WTC11 (cell line): ENCODE results near the gene ZBTB20. TPM values are rescaled to one million over a fixed set of nuclear protein-coding genes. Genes with fewer than 3 reads are reported as not detected.
A peak's percentile ranks its signal among the peaks of the same experiment; 100 is the strongest.

Experiments
- ATAC-seq: fragments of 200-7000 bp; cut with Tn5 transposase; 2 replicates; pipeline ENCODE4 v1.10.0; 2021; ENCODE audit warnings: mild to moderate bottlenecking, moderate library complexity
- CTCF ChIA-PET: fragments of 300-600 bp; sonication (Branson Sonifier 250); formaldehyde crosslinking; loops from one replicate; lab custom pipeline; 2021; ENCODE audit warnings: antibody characterized with exemption; lab: Charles Lee
- POLR2A ChIA-PET: fragments of 350-600 bp; sonication (Branson Sonifier 250); formaldehyde crosslinking; loops from one replicate; lab custom pipeline; 2021; ENCODE audit warnings: antibody characterized with exemption; lab: Charles Lee
- DNase-seq: peaks from one replicate; pipeline ENCODE4 v3.0.0; 2021; ENCODE audit warnings: low spot score
- H3K27ac Mint-ChIP-seq: 2 replicates; pipeline ENCODE4 v1.8.0; 2021; ENCODE audit warnings: mixed read lengths
- H3K27me3 Mint-ChIP-seq: 2 replicates; pipeline ENCODE4 v1.8.0; 2021; ENCODE audit warnings: low read depth, mild to moderate bottlenecking, moderate library complexity, mixed read lengths
- H3K36me3 Mint-ChIP-seq: 2 replicates; pipeline ENCODE4 v1.8.0; 2021; ENCODE audit warnings: mixed read lengths
- H3K4me1 Mint-ChIP-seq: 2 replicates; pipeline ENCODE4 v1.8.0; 2022; ENCODE audit warnings: mixed read lengths
- H3K4me3 Mint-ChIP-seq: 2 replicates; pipeline ENCODE4 v1.8.0; 2021; ENCODE audit warnings: mild to moderate bottlenecking, moderate library complexity, mixed read lengths
- H3K9me3 Mint-ChIP-seq: 2 replicates; pipeline ENCODE4 v1.8.0; 2021; ENCODE audit warnings: mixed read lengths
- CBFB ChIP-seq: sonication (generic); formaldehyde crosslinking; IDR thresholded peaks from 2 replicates; pipeline ENCODE4 v1.8.1; 2022; ENCODE audit warnings: mild to moderate bottlenecking, low read depth, missing genetic modification reagents
- ESRRA ChIP-seq: sonication (generic); formaldehyde crosslinking; IDR thresholded peaks from 2 replicates; pipeline ENCODE4 v1.8.1; 2022; ENCODE audit warnings: mild to moderate bottlenecking, missing genetic modification reagents, borderline replicate concordance
- ETV6 ChIP-seq: sonication (generic); formaldehyde crosslinking; IDR thresholded peaks from 2 replicates; pipeline ENCODE4 v1.8.1; 2022; ENCODE audit warnings: mild to moderate bottlenecking, missing genetic modification reagents
- GABPB1 ChIP-seq: sonication (generic); formaldehyde crosslinking; IDR thresholded peaks from 2 replicates; pipeline ENCODE4 v1.8.1; 2023; ENCODE audit warnings: mild to moderate bottlenecking, missing genetic modification reagents
- GRHL2 ChIP-seq: fragments of 250-450 bp; sonication (Bioruptor Pico); IDR thresholded peaks from 2 replicates; pipeline ENCODE4 v1.8.0; 2022; ENCODE audit warnings: mild to moderate bottlenecking, moderate library complexity; ENCODE audit not compliant: insufficient replicate concordance, severe bottlenecking
- HMGXB4 ChIP-seq: sonication (generic); formaldehyde crosslinking; IDR thresholded peaks from 2 replicates; pipeline ENCODE4 v1.8.1; 2023; ENCODE audit warnings: mild to moderate bottlenecking, moderate library complexity, missing genetic modification reagents
- MXD4 ChIP-seq: fragments of 250-450 bp; sonication (Bioruptor Pico); IDR thresholded peaks from 2 replicates; pipeline ENCODE4 v1.8.0; 2021; ENCODE audit warnings: mild to moderate bottlenecking, moderate library complexity, borderline replicate concordance
- OVOL2 ChIP-seq: fragments of 250-450 bp; sonication (Bioruptor Pico); IDR thresholded peaks from 2 replicates; pipeline ENCODE4 v1.9.0; 2021; ENCODE audit warnings: mild to moderate bottlenecking, borderline replicate concordance
- RELA ChIP-seq: sonication (generic); formaldehyde crosslinking; IDR thresholded peaks from 2 replicates; pipeline ENCODE4 v1.8.1; 2022; ENCODE audit warnings: missing genetic modification reagents, mild to moderate bottlenecking, borderline replicate concordance
- SMAD4 ChIP-seq: sonication (generic); formaldehyde crosslinking; IDR thresholded peaks from 2 replicates; pipeline ENCODE4 v1.8.0; 2022; ENCODE audit warnings: mild to moderate bottlenecking, missing genetic modification reagents
- STAT6 ChIP-seq: sonication (generic); formaldehyde crosslinking; conservative IDR thresholded peaks from 2 replicates; pipeline ENCODE4 v1.8.1; 2023; ENCODE audit warnings: mild to moderate bottlenecking, low read depth, missing genetic modification reagents, moderate library complexity
- TEAD4 ChIP-seq: sonication (generic); formaldehyde crosslinking; IDR thresholded peaks from 2 replicates; pipeline ENCODE4 v1.8.0; 2022; ENCODE audit warnings: mild to moderate bottlenecking, missing genetic modification reagents
- TP53 ChIP-seq: sonication (generic); formaldehyde crosslinking; IDR thresholded peaks from 2 replicates; pipeline ENCODE4 v1.8.1; 2023; ENCODE audit warnings: mild to moderate bottlenecking, missing genetic modification reagents
- ZBTB21 ChIP-seq: sonication (generic); formaldehyde crosslinking; IDR thresholded peaks from 2 replicates; pipeline ENCODE4 v1.8.1; 2023; ENCODE audit warnings: mild to moderate bottlenecking, missing genetic modification reagents, borderline replicate concordance
- ZNF121 ChIP-seq: sonication (generic); formaldehyde crosslinking; IDR thresholded peaks from 2 replicates; pipeline ENCODE4 v1.8.0; 2023; ENCODE audit warnings: missing genetic modification reagents
- ZNF423 ChIP-seq: fragments of 250-450 bp; sonication (Bioruptor Pico); IDR thresholded peaks from 2 replicates; pipeline ENCODE4 v2.1.2; 2022; ENCODE audit warnings: mild to moderate bottlenecking, moderate library complexity
- total RNA-seq: library from RNA; stranded (reverse); gene quantifications from 3 replicates; pipeline ENCODE4 v1.2.3, GENCODE V29; 2021
- TF ChIP-seq, protein P1 (sequence below): sonication (generic); formaldehyde crosslinking; IDR thresholded peaks from 2 replicates; pipeline ENCODE4 v1.8.1; 2023; ENCODE audit warnings: mild to moderate bottlenecking, missing genetic modification reagents
- TF ChIP-seq, protein P2 (sequence below): sonication (generic); formaldehyde crosslinking; IDR thresholded peaks from 2 replicates; pipeline ENCODE4 v1.8.1; 2022; ENCODE audit warnings: missing genetic modification reagents, borderline replicate concordance
- TF ChIP-seq, protein P3 (sequence below): sonication (generic); formaldehyde crosslinking; IDR thresholded peaks from 2 replicates; pipeline ENCODE4 v1.8.1; 2022; ENCODE audit warnings: low read depth, mild to moderate bottlenecking, moderate library complexity, missing genetic modification reagents, borderline replicate concordance

The ZBTB20 gene
- total RNA-seq, 1 experiment from 2014 or later, result 1.5 TPM

GRCh38 chr3:114852966-114853365 is 294.1 kb downstream of the ZBTB20 start:
- ChIA-PET POLR2A (no interaction called here), CTCF (no interaction called here)

DNA sequence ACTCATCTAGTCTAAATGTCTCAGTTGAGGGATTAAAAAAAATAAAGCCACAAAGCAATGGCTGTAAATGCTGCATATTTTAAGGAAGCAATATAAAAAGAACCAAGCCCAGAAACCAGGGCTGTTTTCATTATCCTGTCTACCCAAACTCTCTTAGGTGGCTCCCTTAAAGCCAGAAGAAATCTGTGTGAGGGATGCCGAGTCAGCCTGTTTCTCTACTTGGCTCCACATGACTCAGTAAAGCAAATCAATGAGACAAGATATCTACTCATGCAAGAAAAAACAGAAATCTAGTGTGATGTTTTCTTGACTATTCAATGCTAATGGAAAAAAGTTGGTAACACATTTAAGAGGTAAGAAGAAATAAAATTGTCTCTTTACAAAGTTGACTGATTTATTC is 296.2 kb downstream of the ZBTB20 start:
- Mint-ChIP-seq H3K36me3 (no peaks in the 10 kb centered on the region), H3K27me3 (no peaks in the 10 kb centered on the region), H3K4me3 (no peak overlapping the region), H3K9me3 (no peaks in the 10 kb centered on the region), H3K4me1 (peaks cover 3% of the 10 kb centered on the region), H3K27ac (no peak overlapping the region)
- DNase-seq (no peak), ATAC-seq (peak; percentile 39; the same call in 1 of the 2 replicates)
- ChIA-PET CTCF (no interaction called here), POLR2A (no interaction called here)
- TF ChIP-seq, protein P1, sequence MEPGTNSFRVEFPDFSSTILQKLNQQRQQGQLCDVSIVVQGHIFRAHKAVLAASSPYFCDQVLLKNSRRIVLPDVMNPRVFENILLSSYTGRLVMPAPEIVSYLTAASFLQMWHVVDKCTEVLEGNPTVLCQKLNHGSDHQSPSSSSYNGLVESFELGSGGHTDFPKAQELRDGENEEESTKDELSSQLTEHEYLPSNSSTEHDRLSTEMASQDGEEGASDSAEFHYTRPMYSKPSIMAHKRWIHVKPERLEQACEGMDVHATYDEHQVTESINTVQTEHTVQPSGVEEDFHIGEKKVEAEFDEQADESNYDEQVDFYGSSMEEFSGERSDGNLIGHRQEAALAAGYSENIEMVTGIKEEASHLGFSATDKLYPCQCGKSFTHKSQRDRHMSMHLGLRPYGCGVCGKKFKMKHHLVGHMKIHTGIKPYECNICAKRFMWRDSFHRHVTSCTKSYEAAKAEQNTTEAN (CRISPR knock-in tag), result no peak
- no peak for TF ChIP-seq ZBTB21 (CRISPR knock-in tag)

More at GRCh38 chr3:114852966-114853365, 294.1 kb downstream of the ZBTB20 start:
- Mint-ChIP-seq H3K27ac (no peak overlapping the region), H3K9me3 (no peaks in the 10 kb centered on the region), H3K4me3 (no peak overlapping the region), H3K4me1 (peaks cover 16% of the 10 kb centered on the region), H3K36me3 (no peaks in the 10 kb centered on the region), H3K27me3 (no peaks in the 10 kb centered on the region)
- no peak for DNase-seq
- ATAC-seq, result no peak
- TF ChIP-seq MXD4 (CRISPR knock-in tag) (no peak), TP53 (CRISPR knock-in tag) (no peak), HMGXB4 (CRISPR knock-in tag) (no peak), STAT6 (CRISPR knock-in tag) (no peak), ZNF121 (CRISPR knock-in tag) (no peak)
- TF ChIP-seq, protein P1 (CRISPR knock-in tag), result no peak
- TF ChIP-seq, all 79 proteins: peak for 0

DNA sequence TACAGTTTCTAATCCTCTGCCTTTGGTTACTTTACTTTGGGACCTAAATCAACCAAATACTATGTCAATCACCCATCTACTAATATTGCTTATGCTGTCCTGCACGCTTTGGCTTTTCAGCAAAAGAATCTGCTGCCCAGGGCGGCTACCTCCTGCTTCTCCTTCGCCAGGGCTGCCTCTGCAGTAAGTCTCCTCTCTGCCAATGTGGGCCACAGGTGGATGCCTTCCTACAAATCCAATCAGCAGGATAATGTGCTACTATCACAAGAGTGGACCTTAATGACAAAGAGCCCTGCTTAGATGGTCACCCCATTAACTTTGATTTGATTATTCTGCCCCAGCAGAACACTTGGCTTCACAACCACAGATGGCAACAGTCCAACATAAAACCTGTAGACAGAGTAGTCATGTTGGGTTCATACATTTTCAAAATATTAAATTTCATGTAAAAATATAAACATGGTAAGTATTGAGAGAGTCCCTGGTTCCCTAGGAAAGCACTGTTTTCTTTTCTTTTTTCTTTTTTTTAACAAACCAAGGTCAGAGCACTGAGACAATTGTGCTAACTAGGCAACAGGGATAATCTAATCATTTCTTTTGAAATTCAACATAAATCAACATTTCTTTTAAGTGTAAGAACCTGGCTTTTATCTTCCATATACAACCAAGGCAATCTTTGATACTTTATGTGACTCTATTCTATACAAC is 298.3 kb downstream of the ZBTB20 start:
- Mint-ChIP-seq H3K27ac (no peak overlapping the region), H3K4me1 (peaks cover 3% of the 10 kb centered on the region), H3K36me3 (no peaks in the 10 kb centered on the region), H3K4me3 (no peak overlapping the region), H3K9me3 (no peaks in the 10 kb centered on the region), H3K27me3 (no peaks in the 10 kb centered on the region)
- CTCF ChIA-PET, result no interaction called here
- DNase-seq (no peak), ATAC-seq (no peak)
- POLR2A ChIA-PET, result no interaction called here
- TF ChIP-seq ESRRA (CRISPR knock-in tag) (no peak), CBFB (CRISPR knock-in tag) (no peak), GRHL2 (no peak), GABPB1 (no peak)

DNA sequence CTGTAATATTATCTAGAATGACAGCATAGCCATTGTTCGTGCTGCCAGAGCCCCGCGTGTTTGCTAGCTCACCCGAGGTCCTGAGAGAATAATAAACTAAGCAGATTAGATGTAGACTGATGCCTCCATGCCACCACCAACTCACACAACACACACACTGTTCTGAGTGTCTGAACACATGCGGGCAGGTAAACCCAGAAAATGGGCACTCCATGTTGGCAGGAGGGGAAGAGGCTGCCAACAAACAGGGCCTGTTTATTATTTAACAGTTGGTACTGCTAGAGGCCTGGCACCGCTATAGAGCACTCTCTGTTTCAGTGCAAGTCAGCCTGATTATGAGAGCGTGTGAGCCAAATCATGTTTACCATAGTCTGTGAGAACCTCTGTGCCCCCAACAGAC is 299.0 kb downstream of the ZBTB20 start:
- no peak overlapping the region for H3K27ac Mint-ChIP-seq
- H3K36me3 Mint-ChIP-seq, result no peaks in the 10 kb centered on the region
- peaks cover 2% of the 10 kb centered on the region; the same call in 1 of the 2 replicates for H3K9me3 Mint-ChIP-seq
- ATAC-seq, result no peak
- H3K27me3 Mint-ChIP-seq, result no peaks in the 10 kb centered on the region
- ChIA-PET CTCF (no interaction called here), POLR2A (no interaction called here)
- no peaks in the 10 kb centered on the region; the same call in 1 of the 2 replicates for H3K4me1 Mint-ChIP-seq
- no peak overlapping the region for H3K4me3 Mint-ChIP-seq
- no peak for DNase-seq
- TF ChIP-seq RELA (CRISPR knock-in tag) (no peak), TEAD4 (CRISPR knock-in tag) (no peak), OVOL2 (CRISPR knock-in tag) (no peak), SMAD4 (CRISPR knock-in tag) (no peak), ZNF423 (CRISPR knock-in tag) (no peak), ZNF121 (CRISPR knock-in tag) (no peak), TP53 (CRISPR knock-in tag) (no peak), ETV6 (CRISPR knock-in tag) (no peak)
- TF ChIP-seq, protein P2, sequence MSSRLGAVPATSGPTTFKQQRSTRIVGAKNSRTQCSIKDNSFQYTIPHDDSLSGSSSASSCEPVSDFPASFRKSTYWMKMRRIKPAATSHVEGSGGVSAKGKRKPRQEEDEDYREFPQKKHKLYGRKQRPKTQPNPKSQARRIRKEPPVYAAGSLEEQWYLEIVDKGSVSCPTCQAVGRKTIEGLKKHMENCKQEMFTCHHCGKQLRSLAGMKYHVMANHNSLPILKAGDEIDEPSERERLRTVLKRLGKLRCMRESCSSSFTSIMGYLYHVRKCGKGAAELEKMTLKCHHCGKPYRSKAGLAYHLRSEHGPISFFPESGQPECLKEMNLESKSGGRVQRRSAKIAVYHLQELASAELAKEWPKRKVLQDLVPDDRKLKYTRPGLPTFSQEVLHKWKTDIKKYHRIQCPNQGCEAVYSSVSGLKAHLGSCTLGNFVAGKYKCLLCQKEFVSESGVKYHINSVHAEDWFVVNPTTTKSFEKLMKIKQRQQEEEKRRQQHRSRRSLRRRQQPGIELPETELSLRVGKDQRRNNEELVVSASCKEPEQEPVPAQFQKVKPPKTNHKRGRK (CRISPR knock-in tag), result no peak
- TF ChIP-seq, protein P3, sequence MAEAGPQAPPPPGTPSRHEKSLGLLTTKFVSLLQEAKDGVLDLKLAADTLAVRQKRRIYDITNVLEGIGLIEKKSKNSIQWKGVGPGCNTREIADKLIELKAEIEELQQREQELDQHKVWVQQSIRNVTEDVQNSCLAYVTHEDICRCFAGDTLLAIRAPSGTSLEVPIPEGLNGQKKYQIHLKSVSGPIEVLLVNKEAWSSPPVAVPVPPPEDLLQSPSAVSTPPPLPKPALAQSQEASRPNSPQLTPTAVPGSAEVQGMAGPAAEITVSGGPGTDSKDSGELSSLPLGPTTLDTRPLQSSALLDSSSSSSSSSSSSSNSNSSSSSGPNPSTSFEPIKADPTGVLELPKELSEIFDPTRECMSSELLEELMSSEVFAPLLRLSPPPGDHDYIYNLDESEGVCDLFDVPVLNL (CRISPR knock-in tag), result no peak
